HuH-7 (cell line): ENCODE data around the gene PRR20A.
"Not testable (repeated sequence)": the region's sequence is repeated elsewhere in the genome, so short reads cannot be mapped to it uniquely, and the experiment has no call there.

Experiments used
- DNase-seq: peaks from one replicate; pipeline ENCODE4 v3.0.0; 2011; ENCODE audit warnings: low spot score

PRR20A gene

GRCh38 chr13:57140235-57140968 lies at the start of gene PRR20A:
Gene PRR20A, plus strand, starts transcription at chr13:57140918. Its CDS starts 387 bp downstream, at chr13:57141305.
- DNase-seq: not testable (repeated sequence)

DNA sequence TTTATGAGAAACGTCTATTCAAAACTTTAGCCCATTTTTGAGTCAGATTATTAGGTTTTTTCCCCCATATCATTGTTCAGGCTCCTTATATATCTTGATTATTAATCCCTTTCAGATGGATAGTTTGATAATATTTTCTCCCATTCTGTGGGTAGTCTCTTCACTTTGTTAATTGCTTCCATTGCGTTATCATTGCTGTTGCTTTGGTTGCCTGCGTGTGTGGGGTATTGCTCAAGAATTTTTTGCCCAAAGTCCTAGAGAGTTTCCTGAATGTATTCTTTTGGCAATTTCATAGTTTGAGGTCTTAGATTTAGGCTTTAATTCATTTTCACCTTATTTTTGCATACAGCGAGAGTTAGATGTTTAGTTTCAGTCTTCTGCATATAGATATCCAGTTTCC lies 25.8 kb upstream of the PRR20A start:
- no peak for DNase-seq

DNA sequence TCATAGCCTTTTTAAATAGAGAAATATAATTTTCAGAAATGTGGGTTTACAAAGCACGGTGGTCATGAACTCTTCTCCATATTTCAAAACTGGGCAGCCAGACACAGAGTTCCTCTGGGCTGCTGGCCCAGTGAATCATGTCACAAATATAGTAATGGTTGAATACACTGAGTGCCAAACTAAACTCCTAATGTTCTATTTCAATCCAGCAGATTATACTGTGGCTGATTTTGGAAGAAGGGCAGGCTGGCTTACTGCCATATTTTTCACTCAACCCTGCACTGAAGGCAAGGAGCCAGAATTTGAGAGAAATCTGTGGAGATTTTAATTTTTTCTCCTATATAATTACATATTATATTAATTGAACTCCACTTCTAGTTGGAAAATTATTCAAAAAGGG lies 17.0 kb upstream of the PRR20A start:
- no peak for DNase-seq

- DNase-seq: no peak
Observed at GRCh38 chr13:57128909-57129308, 11.8 kb upstream of the PRR20A start.

DNA sequence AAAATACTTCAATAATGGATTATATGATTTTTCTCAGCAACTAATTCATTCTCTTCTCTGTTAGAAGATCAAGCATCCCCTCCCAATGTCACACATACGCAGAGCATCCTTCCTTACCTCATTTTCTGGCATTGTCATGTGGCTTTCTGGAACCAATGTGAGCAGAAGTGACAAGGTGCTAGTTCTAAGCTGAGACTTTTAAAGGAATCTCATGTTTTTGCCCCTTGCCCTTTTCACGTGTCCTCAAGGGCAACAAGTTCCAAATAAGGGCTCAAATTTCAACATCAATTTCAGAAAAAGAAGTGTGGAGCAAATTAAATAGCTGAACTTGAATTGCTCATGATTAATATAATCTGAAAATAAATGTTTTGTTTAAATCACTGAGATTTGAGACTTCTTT lies 4.6 kb upstream of the PRR20A start:
- DNase-seq: no peak

DNA sequence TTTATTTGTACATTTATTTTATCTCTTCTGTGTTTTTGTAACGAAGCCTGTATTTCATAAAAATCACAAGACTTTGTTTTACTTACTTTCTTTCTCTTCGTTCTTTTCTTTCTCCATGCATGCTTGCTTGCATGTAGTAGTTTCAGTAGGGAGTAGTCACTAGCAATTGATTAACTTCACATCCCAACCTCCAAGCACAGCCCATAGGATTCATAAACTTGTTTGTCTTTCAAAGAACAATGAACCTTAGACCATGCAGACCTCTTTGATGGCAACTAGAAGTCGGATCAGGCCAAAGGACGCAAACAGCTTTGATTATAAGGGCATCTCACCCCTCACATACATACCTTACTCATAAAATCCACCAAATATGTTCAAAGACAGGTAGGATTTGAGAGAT lies 3.1 kb upstream of the PRR20A start:
- peak; percentile 74 for DNase-seq

- no peak for DNase-seq
Observed at GRCh38 chr13:57138988-57139387, 1.7 kb upstream of the PRR20A start.

GRCh38 chr13:57139781-57140180 lies 937 bp upstream of the PRR20A start:
- not testable (repeated sequence) for DNase-seq

DNA sequence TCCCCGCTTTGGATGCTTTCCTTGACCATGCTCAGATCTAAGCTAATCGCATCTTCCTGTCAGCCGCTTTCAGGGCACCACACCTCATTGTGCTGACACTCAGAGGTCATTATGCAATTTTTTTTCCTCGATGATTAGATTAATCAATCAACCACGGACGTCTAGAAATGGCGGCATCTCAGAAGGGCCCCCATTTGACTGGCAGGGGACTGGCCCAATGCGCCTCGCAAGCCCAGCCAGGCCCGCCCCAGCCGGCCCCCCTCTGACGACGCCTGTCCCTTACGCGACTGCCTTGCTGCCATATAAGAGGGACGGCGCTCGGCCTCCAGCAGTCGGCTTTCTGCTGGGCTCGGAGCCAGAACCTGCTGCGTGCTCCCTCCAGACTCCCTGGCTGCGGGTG lies 6.5 kb downstream of the PRR20A start, which contains the start of gene PRR20B:
Gene PRR20B (plus strand): TSS at position 301 of the 400 bp plus-strand sequence. CDS start 387 bp downstream, outside the sequence.
- not testable (repeated sequence) for DNase-seq

DNA sequence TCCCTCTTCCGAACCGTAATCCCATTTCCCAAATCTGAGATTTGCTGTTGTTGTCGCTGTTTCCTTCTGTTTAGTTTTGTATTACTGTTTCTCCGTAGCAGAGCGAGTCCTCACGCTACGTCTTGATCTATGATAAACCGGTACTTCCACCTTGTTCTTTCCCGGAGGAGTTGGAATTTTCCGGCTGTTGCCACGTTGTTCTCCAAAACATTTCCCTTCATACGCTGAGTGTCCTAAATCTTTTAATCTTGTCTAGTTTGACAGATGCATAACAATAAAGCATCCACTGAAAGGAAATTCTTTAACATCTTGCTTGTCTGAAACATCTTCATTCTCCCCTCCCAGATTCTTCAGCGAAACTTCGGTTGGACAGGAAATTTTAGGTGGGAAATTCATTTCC lies 7.4 kb downstream of the PRR20A start:
- not testable (repeated sequence) for DNase-seq

GRCh38 chr13:57153761-57154160 lies 13.0 kb downstream of the PRR20A start, which contains the start of gene PRR20C:
Gene PRR20C, plus strand, starts transcription at chr13:57154061. Its CDS starts 387 bp downstream, at chr13:57154448.
- not testable (repeated sequence) for DNase-seq

DNA sequence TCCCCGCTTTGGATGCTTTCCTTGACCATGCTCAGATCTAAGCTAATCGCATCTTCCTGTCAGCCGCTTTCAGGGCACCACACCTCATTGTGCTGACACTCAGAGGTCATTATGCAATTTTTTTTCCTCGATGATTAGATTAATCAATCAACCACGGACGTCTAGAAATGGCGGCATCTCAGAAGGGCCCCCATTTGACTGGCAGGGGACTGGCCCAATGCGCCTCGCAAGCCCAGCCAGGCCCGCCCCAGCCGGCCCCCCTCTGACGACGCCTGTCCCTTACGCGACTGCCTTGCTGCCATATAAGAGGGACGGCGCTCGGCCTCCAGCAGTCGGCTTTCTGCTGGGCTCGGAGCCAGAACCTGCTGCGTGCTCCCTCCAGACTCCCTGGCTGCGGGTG lies 19.6 kb downstream of the PRR20A start, which contains the start of gene PRR20D:
Gene PRR20D (plus strand): TSS at position 301 of the 400 bp plus-strand sequence. CDS start 387 bp downstream, outside the sequence.
- DNase-seq: not testable (repeated sequence)

DNA sequence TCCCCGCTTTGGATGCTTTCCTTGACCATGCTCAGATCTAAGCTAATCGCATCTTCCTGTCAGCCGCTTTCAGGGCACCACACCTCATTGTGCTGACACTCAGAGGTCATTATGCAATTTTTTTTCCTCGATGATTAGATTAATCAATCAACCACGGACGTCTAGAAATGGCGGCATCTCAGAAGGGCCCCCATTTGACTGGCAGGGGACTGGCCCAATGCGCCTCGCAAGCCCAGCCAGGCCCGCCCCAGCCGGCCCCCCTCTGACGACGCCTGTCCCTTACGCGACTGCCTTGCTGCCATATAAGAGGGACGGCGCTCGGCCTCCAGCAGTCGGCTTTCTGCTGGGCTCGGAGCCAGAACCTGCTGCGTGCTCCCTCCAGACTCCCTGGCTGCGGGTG lies 26.2 kb downstream of the PRR20A start, which contains the start of gene PRR20E:
Gene PRR20E (plus strand): TSS at position 301 of the 400 bp plus-strand sequence. CDS start 387 bp downstream, outside the sequence.
- DNase-seq: not testable (repeated sequence)

GRCh38 chr13:57191667-57192066 lies 50.9 kb downstream of the PRR20A start:
- DNase-seq: no peak
